ENCODE results near the gene SCLY.
"Not testable (repeated sequence)": the region's sequence is repeated elsewhere in the genome, so short reads cannot be mapped to it uniquely, and the experiment has no call there.

The SCLY gene

GRCh38 chr2:238060542-238061314 lies at the start of gene SCLY:
Gene SCLY (plus strand): TSS chr2:238061001. CDS start chr2:238061055, 54 bp downstream.
- peak; percentile 63 to 99 (median 98) for DNase-seq

DNA sequence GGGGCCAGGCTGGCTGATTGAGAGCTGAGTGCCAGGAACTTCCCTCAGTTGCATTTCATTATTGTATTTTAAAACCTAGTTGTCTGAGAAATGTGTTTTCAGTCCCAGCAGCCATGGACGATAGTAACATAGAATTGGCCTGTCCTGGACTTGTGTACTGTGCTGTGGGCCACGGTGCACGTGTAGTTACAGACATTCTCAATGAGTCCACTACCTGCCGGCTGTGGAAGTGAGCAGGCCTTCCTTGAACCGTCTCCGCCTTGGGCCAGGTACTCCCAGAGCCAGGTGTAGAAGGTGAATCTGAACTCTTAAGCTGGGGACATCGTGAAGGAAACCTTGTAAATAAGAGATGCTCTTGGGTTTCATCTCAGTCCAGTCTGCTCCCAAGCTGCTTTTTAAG lies 47.0 kb upstream of the SCLY start:
- DNase-seq: no peak

- DNase-seq: peak in 1 of 58 donors; percentile 4
Observed at GRCh38 chr2:238015705-238016104, 45.1 kb upstream of the SCLY start.

DNA sequence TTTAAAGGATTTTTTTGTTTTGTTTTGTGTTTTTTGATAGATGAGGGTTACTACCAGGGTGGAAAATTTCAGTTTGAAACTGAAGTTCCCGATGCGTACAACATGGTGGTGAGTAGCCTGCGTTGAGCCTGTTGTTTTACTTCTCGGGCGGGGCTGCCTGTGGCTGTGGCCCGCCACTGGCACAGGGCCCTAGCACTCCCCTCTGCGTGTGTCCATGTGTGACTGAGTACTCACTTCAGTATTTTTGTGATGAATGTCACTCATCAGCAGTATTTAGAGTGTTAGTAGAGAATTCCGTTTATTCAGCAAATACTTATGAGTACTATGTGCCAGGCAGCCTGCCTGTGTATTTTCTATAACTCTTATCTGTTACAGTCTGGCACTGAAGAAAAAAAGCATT lies 44.3 kb upstream of the SCLY start:
- no peak for DNase-seq

DNA sequence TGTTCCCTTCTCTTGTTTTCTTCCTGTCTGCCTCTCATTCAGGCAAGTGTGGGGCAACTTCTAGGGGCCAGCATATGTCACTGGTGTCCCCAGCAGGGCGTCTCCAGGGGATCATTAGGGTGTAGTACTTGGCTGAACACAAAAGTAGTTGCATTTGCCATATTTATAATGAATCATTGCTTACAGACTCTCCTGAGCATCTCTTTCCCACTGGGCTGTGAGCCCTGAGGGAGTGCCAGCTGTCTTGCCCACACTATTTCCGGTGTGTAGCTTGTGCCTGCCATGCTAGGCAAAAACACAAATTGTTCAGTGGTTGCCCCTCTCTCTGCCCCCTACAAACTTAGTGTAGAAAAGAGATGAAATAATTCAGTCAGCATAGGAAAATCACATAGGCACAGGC lies 40.8 kb upstream of the SCLY start:
- DNase-seq: no peak

GRCh38 chr2:238020816-238021215 lies 40.0 kb upstream of the SCLY start:
- DNase-seq: no peak

GRCh38 chr2:238021327-238021726 lies 39.5 kb upstream of the SCLY start:
- DNase-seq: no peak

DNA sequence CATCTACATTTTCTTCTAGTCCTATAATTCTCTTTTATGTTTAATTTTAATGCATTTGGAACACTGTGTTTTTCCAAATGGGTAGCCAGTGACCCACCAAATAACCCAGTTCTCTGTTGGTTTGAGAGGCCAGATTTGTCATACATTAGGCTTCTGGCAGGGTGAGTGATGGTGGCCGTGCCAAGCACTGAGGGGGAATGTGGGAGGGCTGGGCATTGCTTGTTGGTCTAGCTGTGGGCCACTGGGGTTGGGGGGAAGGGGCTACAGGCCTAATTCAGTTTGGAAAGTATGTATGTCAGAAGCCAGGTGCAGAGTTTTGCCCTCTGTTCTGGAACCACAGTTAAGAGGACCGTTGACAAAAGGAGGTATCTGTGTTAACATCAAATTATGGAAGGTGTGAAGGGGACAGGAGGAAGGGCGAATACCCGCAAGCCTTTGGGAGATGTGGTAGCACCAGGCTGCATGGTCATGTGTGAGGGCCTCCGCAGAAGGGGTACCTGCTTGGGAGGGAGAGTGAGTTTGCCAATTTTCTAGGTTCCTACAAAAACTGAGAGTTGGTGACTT lies 38.1 kb upstream of the SCLY start:
- no peak for DNase-seq

DNA sequence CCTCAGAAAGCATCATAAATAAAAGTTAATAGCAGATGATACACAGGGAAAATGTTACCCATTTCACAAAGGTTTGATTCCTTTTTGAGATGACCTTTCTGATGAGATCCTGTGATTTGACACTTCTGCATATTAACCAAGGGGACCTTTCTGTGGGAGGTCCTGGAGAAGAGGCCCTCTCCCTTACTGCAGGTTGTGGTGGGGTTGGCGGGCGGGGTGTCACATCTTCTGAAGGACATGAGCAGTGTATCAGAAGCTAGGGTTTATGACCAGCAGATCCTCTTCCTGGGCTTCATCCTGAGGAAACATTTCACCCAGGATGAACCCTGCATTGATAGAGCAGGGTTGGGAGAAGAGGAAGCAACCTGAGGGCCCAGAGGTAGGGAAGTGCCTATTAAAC lies 37.2 kb upstream of the SCLY start:
- no peak for DNase-seq

- no peak for DNase-seq
Observed at GRCh38 chr2:238024986-238025385, 35.8 kb upstream of the SCLY start.

- no peak for DNase-seq
Observed at GRCh38 chr2:238025741-238026360, 35.0 kb upstream of the SCLY start.

GRCh38 chr2:238027058-238027457 lies 33.7 kb upstream of the SCLY start:
- DNase-seq: no peak

- peak in 1 of 58 donors; percentile 16 for DNase-seq
Observed at GRCh38 chr2:238027591-238028415, 33.0 kb upstream of the SCLY start.

GRCh38 chr2:238029853-238030252 lies 30.9 kb upstream of the SCLY start:
- no peak for DNase-seq

- no peak for DNase-seq
Observed at GRCh38 chr2:238030422-238031155, 30.2 kb upstream of the SCLY start.

- DNase-seq: no peak
Observed at GRCh38 chr2:238031751-238032150, 29.1 kb upstream of the SCLY start.

- DNase-seq: no peak
Observed at GRCh38 chr2:238032755-238033337, 28.0 kb upstream of the SCLY start.

DNA sequence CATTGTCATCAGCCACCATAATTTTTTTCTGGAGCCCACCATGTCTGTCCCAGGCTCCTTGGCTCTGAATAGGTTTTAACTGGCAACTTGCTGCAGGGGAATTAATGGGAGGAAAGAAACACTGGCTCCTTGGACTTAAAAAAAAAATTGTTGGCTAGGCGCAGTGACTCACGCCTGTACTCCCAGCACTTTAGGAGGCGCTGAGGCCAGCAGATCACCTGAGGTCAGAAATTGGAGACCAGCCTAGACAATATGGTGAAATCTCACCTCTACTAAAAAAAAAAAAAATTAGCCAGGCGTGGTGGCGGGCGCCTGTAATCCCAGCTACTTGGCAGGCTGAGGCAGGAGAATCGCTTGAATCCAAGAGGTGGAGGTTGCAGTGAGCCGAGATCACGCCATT lies 26.8 kb upstream of the SCLY start:
- not testable (repeated sequence) for DNase-seq

DNA sequence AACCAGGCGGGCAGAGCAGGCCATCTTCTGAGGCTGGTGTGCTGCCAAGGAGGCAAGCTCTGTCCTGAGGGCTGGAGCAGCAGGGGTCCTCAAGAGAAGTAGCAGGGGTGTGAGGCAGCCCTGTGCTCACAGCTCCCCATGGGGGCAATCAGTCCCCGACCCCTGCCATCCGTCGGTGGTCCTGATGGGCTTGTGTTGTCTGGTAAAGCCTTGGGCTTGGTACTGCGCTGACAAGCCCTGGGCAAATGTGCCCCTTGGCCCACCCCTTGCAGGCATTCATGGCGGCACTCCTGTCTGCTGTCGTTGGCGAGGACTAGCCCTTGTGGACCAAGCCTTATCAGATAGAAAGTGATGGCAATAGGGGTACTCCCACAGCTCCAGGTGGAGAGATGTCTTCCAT lies 22.6 kb upstream of the SCLY start:
- DNase-seq: no peak

DNA sequence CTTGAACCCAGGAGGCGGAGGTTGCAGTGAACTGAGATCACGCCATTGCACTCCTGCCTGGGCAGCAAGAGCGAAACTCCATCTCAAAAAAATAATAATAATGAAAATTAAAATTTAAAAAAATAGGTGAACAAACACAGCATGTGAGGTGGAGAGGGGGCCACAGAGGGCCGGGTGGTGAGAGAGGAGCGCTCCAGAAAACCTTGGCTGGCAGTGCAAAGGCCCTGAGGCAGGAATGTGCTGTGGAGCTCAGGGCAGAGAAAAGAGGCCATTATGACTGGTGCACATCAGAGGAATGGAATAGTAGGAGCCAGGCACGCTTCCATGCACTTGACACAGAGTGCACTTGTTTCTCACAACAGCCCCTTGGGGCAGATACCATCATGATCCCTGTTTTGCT lies 21.6 kb upstream of the SCLY start:
- DNase-seq: no peak

DNA sequence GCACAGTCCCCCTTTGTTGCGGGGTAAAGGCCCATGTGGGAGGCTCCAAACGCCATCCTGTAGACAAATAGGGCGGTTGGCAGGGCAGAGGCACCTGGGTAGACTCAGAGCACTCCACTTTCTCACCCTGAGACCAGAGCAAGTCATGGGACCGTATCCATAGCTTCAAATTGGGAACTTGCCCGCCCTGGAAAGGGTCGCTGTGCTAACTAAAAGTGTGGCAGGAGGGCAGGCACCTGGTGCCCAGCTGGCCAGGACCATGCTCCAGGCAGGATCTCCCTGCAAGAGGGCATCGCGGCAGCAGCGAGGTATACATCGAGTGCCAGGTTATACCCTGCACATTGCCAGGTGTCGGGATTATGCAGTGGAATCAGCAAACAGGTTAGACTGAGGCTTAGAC lies 20.8 kb upstream of the SCLY start:
- no peak for DNase-seq

Measured in anterior cingulate cortex (tissue), 58 donors.